Measurements from ENCODE around the gene PTPN7.

PTPN7 gene

GRCh38 chr1:202155478-202156021 lies 4.9 kb downstream of the PTPN7 start (continued):
- TF ChIP-seq, protein P1, sequence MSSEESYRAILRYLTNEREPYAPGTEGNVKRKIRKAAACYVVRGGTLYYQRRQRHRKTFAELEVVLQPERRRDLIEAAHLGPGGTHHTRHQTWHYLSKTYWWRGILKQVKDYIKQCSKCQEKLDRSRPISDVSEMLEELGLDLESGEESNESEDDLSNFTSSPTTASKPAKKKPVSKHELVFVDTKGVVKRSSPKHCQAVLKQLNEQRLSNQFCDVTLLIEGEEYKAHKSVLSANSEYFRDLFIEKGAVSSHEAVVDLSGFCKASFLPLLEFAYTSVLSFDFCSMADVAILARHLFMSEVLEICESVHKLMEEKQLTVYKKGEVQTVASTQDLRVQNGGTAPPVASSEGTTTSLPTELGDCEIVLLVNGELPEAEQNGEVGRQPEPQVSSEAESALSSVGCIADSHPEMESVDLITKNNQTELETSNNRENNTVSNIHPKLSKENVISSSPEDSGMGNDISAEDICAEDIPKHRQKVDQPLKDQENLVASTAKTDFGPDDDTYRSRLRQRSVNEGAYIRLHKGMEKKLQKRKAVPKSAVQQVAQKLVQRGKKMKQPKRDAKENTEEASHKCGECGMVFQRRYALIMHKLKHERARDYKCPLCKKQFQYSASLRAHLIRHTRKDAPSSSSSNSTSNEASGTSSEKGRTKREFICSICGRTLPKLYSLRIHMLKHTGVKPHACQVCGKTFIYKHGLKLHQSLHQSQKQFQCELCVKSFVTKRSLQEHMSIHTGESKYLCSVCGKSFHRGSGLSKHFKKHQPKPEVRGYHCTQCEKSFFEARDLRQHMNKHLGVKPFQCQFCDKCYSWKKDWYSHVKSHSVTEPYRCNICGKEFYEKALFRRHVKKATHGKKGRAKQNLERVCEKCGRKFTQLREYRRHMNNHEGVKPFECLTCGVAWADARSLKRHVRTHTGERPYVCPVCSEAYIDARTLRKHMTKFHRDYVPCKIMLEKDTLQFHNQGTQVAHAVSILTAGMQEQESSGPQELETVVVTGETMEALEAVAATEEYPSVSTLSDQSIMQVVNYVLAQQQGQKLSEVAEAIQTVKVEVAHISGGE (tag by site-specific recombination; conservative IDR thresholded peaks at IDR 0.05; ENCODE audit: low read depth), result no peak
- TF ChIP-seq WT1 (tag by site-specific recombination; IDR thresholded peaks at IDR 0.05) (no peak), ZNF433 (tag by site-specific recombination; IDR thresholded peaks at IDR 0.05; ENCODE audit: low read depth) (no peak), KLF10 (tag by site-specific recombination; IDR thresholded peaks at IDR 0.05) (no peak), KLF1 (tag by site-specific recombination; IDR thresholded peaks at IDR 0.05) (no peak)

DNA sequence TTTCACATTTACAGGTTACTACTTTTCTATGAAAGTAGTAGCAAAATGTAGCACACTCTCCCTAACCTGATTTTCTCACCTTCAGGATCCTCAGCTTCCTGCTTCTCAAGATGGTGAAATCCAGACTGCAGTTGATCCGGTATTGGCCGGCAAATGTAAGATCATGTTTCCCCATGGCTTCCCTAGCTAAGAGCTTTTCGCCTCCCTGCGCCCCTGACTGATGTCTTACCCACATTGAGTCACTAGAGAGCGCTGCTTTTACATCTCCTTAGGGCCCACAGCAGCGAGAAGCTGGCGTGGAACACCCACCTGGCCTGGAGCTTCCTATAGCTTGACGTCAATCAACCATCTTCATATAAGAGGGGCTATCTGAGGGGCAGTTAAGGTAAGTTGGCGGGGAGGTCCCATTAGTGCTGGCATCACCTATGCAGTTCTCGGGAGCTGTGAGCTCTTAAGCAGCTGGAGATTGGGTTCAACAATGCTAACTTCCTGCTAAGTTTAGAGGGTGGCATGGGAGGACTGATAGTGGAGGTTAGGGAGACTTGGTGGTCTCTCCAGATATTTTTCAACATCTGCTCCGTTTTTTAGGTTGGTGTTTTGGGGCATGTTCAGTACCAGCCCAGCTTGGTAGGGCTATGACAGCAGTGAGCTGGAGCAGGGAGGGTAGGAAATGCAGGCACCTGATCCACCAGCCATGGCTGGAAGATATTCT lies 5.5 kb downstream of the PTPN7 start:
- Histone ChIP-seq H3K27ac (ENCODE audit: extremely low read depth, low read depth, low read length) (no peak overlapping the region), H3K36me3 (ENCODE audit: control insufficient read depth in 2 of 2, insufficient read depth in 1 of 2, low read length in 2 of 2) (no peaks in the 10 kb centered on the region), H3K9me3 (ENCODE audit: control insufficient read depth, insufficient read depth, low read depth, low read length) (no peaks in the 10 kb centered on the region), H3K4me1 (ENCODE audit: control insufficient read depth, insufficient read depth, low read length) (no peaks in the 10 kb centered on the region; the same call in 1 of the 2 replicates), H3K4me3 (ENCODE audit: low read depth, low read length) (no peak overlapping the region)
- TF ChIP-seq ZNF394 (tag by site-specific recombination; IDR thresholded peaks at IDR 0.05; ENCODE audit: borderline replicate concordance) (peak; percentile 24; the same call in 1 of the 2 replicates), ZSCAN18 (tag by site-specific recombination; IDR thresholded peaks at IDR 0.05) (no peak), ZNF341 (tag by site-specific recombination; IDR thresholded peaks at IDR 0.05; ENCODE audit: low read depth) (0 out of 2 replicates have a peak, but pooled peaks have one; percentile 23), CTCF (tag by site-specific recombination; IDR thresholded peaks at IDR 0.05) (peak; percentile 56), ZNF23 (tag by site-specific recombination; IDR thresholded peaks at IDR 0.05; ENCODE audit: borderline replicate concordance) (no peak), ZNF335 (tag by site-specific recombination; conservative IDR thresholded peaks at IDR 0.05) (peak; percentile 89), PRDM10 (tag by site-specific recombination; IDR thresholded peaks at IDR 0.05) (0 out of 2 replicates have a peak, but pooled peaks have one; percentile 21), ZNF211 (tag by site-specific recombination; IDR thresholded peaks at IDR 0.05; ENCODE audit: low read depth) (no peak), PBX3 (CRISPR knock-in tag; IDR thresholded peaks at IDR 0.05) (no peak), ZFP69B (tag by site-specific recombination; IDR thresholded peaks at IDR 0.05) (peak; percentile 71; the same call in 1 of the 2 replicates), ZNF510 (tag by site-specific recombination; IDR thresholded peaks at IDR 0.05; ENCODE audit: insufficient replicate concordance) (no peak), ZNF311 (tag by site-specific recombination; IDR thresholded peaks at IDR 0.05; ENCODE audit: borderline replicate concordance) (no peak), ZNF654 (tag by site-specific recombination; IDR thresholded peaks at IDR 0.05; ENCODE audit: low read depth) (peak; percentile 72), ZNF600 (tag by site-specific recombination; IDR thresholded peaks at IDR 0.05) (peak; percentile 56), ZBTB17 (tag by site-specific recombination; IDR thresholded peaks at IDR 0.05) (peak; percentile 42; the same call in 1 of the 2 replicates), ZBTB48 (tag by site-specific recombination; IDR thresholded peaks at IDR 0.05) (no peak; the same call in 1 of the 2 replicates), TCF7L2 (IDR thresholded peaks at IDR 0.05; ENCODE audit: borderline replicate concordance, low read depth, low read length) (0 out of 2 replicates have a peak, but pooled peaks have one; percentile 14)
- POLR2A ChIA-PET, result interaction anchor here (1.3 to 1.6 kb wide), 2 partner anchors 11 to 187 kb away, joined by 3 to 8 read pairs; partner anchors contain the start of genes ARL8A and UBE2T
- CTCF ChIA-PET, result interaction anchor here (0.5 to 3.8 kb wide), 23 partner anchors 8 to 277 kb away, joined by 3 to 20 read pairs (median 4); partner anchors contain the start of genes ARL8A, LGR6 and UBE2T

Measured in HEK293 (cell line).